Effector memory CD4-positive, alpha-beta T cell (primary cell): ENCODE results near the gene ADORA2B.

Experiments
- DNase-seq, 3 donors: peaks; one replicate each; pipeline ENCODE4 v3.0.0-alpha.2; 2020
- H3K27ac ChIP-seq: 2 replicates; pipeline ENCODE4 v1.7.0; 2013; ENCODE audit warnings: mild to moderate bottlenecking, low read length, moderate library complexity; ENCODE audit not compliant: insufficient read depth, poor library complexity, severe bottlenecking
- H3K27me3 ChIP-seq: replicated peaks from 2 replicates; pipeline ENCODE4 v1.7.0; 2013; ENCODE audit warnings: mild to moderate bottlenecking, low read length; ENCODE audit not compliant: insufficient read depth, control insufficient read depth, poor library complexity, severe bottlenecking
- H3K36me3 ChIP-seq: 2 replicates; pipeline ENCODE4 v1.7.0; 2013; ENCODE audit warnings: mild to moderate bottlenecking, low read length, moderate library complexity; ENCODE audit not compliant: control insufficient read depth, insufficient read depth
- H3K4me1 ChIP-seq: 2 replicates; pipeline ENCODE4 v1.7.0; 2013; ENCODE audit warnings: low read length, mild to moderate bottlenecking; ENCODE audit not compliant: control insufficient read depth, insufficient read depth, poor library complexity, severe bottlenecking
- H3K4me3 ChIP-seq: 2 replicates; pipeline ENCODE4 v1.7.0; 2013; ENCODE audit warnings: low read length, low read depth, mild to moderate bottlenecking; ENCODE audit not compliant: insufficient read depth, poor library complexity, severe bottlenecking
- H3K9me3 ChIP-seq: 2 replicates; pipeline ENCODE4 v1.7.0; 2013; ENCODE audit warnings: mild to moderate bottlenecking, low read length, moderate library complexity; ENCODE audit not compliant: control insufficient read depth

ADORA2B gene

DNA sequence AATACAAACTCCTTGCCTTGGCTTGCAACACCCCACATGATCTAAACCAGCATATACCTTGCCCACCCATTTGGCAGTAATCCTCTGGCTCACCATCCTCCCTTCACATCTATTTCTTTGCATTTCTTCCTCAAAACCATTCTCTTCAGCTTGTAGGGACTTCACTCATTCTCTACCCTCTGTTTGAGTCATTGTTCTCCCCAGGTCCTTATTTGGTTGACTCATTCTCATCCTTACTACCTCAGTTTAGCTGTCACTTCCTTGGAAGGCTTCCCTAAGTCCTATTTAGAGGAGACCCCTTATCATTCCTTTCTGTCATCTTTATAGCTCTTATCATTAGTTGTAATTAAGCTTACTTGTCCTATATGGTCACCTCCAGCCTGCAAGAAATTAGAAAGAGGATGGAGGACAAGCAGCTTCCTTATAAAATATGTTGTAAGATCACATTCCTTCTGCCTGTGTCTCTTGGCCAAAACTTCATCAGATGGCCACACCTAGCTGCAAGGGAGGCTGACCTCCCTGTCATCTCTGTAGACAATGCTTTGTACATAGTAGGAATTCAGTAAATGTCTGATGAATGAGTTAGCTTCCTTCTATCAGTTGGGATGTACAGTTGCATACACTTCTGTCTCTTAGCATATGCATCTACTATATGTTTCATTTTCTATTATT is 56.4 kb downstream of the ADORA2B start:
- peaks cover 38% of the 10 kb centered on the region for H3K36me3 ChIP-seq
- no peak overlapping the region for H3K27ac ChIP-seq
- no peaks in the 10 kb centered on the region for H3K27me3 ChIP-seq
- no peaks in the 10 kb centered on the region for H3K9me3 ChIP-seq
- H3K4me1 ChIP-seq = peaks cover 17% of the 10 kb centered on the region
- no peak overlapping the region for H3K4me3 ChIP-seq
- DNase-seq = no peak

DNA sequence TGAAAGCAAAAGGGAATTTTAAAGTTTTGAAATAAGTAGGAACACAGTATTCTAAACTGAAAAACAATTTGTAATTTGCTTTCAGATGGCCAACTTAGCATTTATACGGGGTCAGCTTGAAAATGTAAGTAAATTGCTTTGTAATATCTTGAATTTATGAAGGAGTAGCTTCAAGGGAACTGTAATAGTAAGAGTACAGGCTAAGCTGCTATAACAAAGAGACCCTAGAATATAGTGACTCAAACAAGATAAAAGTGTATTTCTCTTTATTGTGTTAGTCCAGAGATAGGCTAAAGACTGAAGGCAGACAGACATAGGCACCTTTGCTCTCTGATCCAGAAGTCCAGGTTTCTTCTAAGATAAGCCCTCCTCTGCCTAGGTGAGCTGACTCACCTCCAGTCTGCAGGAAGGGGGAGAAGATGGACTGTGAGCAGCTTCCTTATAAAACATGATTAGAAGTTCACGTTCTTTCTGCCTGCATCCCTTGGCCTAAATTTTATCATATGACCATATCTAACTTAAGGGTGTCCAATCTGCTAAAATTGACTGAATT is 57.9 kb downstream of the ADORA2B start:
- H3K27ac ChIP-seq = no peak overlapping the region
- H3K9me3 ChIP-seq = no peaks in the 10 kb centered on the region
- H3K4me1 ChIP-seq = peaks cover 17% of the 10 kb centered on the region
- H3K27me3 ChIP-seq = no peaks in the 10 kb centered on the region
- no peak overlapping the region for H3K4me3 ChIP-seq
- H3K36me3 ChIP-seq = peaks cover 50% of the 10 kb centered on the region
- DNase-seq = no peak

- DNase-seq = no peak
- peaks cover 61% of the 10 kb centered on the region for H3K36me3 ChIP-seq
- H3K4me3 ChIP-seq = no peak overlapping the region
- no peaks in the 10 kb centered on the region for H3K27me3 ChIP-seq
- no peak overlapping the region for H3K27ac ChIP-seq
- no peaks in the 10 kb centered on the region for H3K9me3 ChIP-seq
- H3K4me1 ChIP-seq = peaks cover 17% of the 10 kb centered on the region
Measured at GRCh38 chr17:16003841-16004240, 58.9 kb downstream of the ADORA2B start.

DNA sequence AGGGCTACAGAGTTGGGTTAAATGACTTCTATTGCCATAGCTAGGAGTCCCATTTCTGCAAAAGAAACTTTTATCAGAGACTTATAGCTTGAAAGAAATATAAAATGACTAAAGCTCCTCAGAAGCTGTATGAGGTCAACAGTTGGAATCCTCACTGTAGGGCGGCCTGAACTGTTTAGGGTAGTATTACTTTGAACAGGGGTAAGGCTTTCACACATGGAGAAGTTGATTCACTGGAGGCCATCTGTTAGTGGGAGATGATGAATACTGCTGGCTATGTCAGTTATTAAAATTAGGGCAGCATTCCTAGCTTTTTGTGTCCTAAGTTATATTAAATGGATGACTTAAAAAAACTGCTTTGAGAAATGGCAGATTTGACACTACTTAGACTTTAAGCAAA is 60.7 kb downstream of the ADORA2B start:
- H3K4me1 ChIP-seq = peaks cover 14% of the 10 kb centered on the region
- H3K9me3 ChIP-seq = no peaks in the 10 kb centered on the region
- no peak overlapping the region for H3K4me3 ChIP-seq
- no peaks in the 10 kb centered on the region for H3K27me3 ChIP-seq
- H3K27ac ChIP-seq = no peak overlapping the region
- DNase-seq = no peak
- peaks cover 70% of the 10 kb centered on the region for H3K36me3 ChIP-seq

- DNase-seq = no peak
- Histone ChIP-seq H3K4me1 (no peaks in the 10 kb centered on the region), H3K27ac (no peak overlapping the region), H3K27me3 (no peaks in the 10 kb centered on the region), H3K9me3 (no peaks in the 10 kb centered on the region), H3K36me3 (peaks cover 74% of the 10 kb centered on the region), H3K4me3 (no peak overlapping the region)
Measured at GRCh38 chr17:16007439-16007838, 62.5 kb downstream of the ADORA2B start.

DNA sequence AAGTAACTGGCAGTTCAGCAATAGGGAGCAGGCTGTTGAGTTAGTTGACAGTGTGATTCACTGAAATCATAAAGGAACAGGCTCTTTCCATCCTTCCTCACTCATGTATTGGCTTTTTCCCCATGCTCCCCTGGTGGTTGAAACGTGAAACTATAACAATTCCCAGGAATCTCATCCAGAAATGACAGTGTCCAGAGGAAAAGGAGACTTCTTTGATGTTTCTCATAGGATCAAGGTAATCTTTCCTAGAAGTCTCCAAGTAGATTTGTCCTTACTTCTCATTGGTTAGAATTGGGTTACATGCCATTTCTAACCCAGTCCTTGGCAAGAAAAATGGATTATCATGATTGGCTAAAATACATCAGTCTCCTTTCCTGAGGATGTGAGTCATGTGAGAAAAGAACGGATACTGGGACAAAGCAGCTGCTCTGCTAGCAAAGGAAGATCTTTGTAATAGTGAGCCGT is 69.0 kb downstream of the ADORA2B start:
- Histone ChIP-seq H3K27ac (no peak overlapping the region), H3K4me3 (no peak overlapping the region), H3K27me3 (no peaks in the 10 kb centered on the region), H3K4me1 (no peaks in the 10 kb centered on the region), H3K9me3 (no peaks in the 10 kb centered on the region), H3K36me3 (peaks cover 29% of the 10 kb centered on the region)
- DNase-seq = no peak

DNA sequence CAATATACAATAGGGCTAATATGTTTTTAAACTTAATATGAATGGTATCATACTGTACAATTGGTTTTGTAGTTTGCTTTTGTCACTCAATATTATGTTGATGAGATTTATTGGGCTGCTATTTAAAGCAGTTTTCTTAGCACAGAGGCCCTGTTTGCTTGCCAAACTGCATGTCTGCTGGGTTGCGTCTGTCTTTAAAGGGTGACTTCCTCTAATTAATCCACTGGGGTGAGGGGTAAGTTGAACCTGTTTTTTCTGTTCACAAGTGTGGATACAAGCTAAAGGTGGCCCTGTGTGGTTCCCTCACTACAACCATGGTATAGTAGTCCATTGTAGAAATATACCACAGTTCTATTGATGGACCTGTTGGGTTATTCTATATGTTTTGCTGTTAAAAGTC is 74.4 kb downstream of the ADORA2B start:
- DNase-seq = no peak
- no peak overlapping the region for H3K4me3 ChIP-seq
- no peak overlapping the region for H3K27ac ChIP-seq
- no peaks in the 10 kb centered on the region for H3K9me3 ChIP-seq
- no peaks in the 10 kb centered on the region for H3K4me1 ChIP-seq
- H3K36me3 ChIP-seq = peaks cover 25% of the 10 kb centered on the region
- H3K27me3 ChIP-seq = no peaks in the 10 kb centered on the region

DNA sequence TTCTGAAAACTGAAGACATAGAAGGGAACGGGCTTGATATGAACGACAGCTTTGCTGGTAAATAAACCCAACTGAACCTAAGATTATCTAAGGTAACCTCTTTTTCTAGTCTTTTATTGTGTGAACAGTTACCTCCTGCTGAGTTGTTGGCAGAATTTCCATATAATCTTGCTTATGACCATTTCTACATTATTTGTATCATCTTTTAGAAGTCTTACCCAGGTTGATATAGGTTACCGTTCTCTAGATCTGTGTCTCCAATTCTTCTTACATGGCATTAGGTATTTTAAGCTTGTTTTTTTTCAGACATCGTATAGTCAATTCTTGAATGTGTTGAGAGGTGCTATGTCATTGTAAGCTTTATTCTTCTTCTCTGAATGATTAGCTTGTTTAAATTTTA is 79.0 kb downstream of the ADORA2B start:
- Histone ChIP-seq H3K27ac (no peak overlapping the region), H3K9me3 (no peaks in the 10 kb centered on the region), H3K4me3 (no peak overlapping the region), H3K4me1 (peaks cover 3% of the 10 kb centered on the region), H3K36me3 (peaks cover 54% of the 10 kb centered on the region), H3K27me3 (no peaks in the 10 kb centered on the region)
- DNase-seq = no peak

GRCh38 chr17:16025202-16025601 is 80.3 kb downstream of the ADORA2B start:
- no peak for DNase-seq
- Histone ChIP-seq H3K9me3 (no peaks in the 10 kb centered on the region), H3K36me3 (peaks cover 58% of the 10 kb centered on the region), H3K27me3 (no peaks in the 10 kb centered on the region), H3K4me1 (peaks cover 3% of the 10 kb centered on the region), H3K4me3 (no peak overlapping the region), H3K27ac (no peak overlapping the region)
